Kidney (tissue), 14 donors: Measurements from ENCODE around the gene PRKAG2. TPM values are rescaled to one million over a fixed set of nuclear protein-coding genes. Genes with fewer than 3 reads are reported as not detected.

Source experiments
- DNase-seq, 5 donors: peaks; one replicate each; pipeline ENCODE4 v3.0.0-alpha.2; 2013 to 2020
- FAIRE-seq: peaks from 2 replicates; lab custom pipeline; 2012; peaks lifted over from hg19 to GRCh38; lab: Jason Lieb, UNC
- H3K27ac ChIP-seq, 2 donors: one replicate each; pipeline ENCODE4 v1.7.0; 2013; ENCODE audit warnings: low read depth in 2 of 2, low read length in 2 of 2, inconsistent platforms in 1 of 2
- H3K27me3 ChIP-seq: one replicate; pipeline ENCODE4 v1.7.1; 2013; ENCODE audit warnings: low read length, inconsistent platforms; ENCODE audit not compliant: control insufficient read depth, insufficient read depth
- H3K36me3 ChIP-seq, 3 donors: one replicate each; pipeline versions ENCODE4 v1.7.0 to v1.7.1; 2013; ENCODE audit warnings: low read length in 3 of 3, control low read depth in 1 of 3, inconsistent platforms in 1 of 3; ENCODE audit not compliant: insufficient read depth in 3 of 3, control insufficient read depth in 2 of 3
- H3K4me1 ChIP-seq, 3 donors: one replicate each; pipeline versions ENCODE4 v1.7.0 to v1.7.1; 2013; ENCODE audit warnings: low read length in 3 of 3, inconsistent platforms in 1 of 3, low read depth in 1 of 3; ENCODE audit not compliant: control insufficient read depth in 2 of 3, insufficient read depth in 2 of 3
- H3K4me3 ChIP-seq, 3 donors: one replicate each; pipeline versions ENCODE4 v1.7.0 to v1.8.1; 2013; ENCODE audit warnings: low read length in 3 of 3, control low read depth in 1 of 3, inconsistent platforms in 1 of 3
- H3K9ac ChIP-seq, 3 donors: one replicate each; pipeline versions ENCODE4 v1.7.0 to v1.7.1; 2013; ENCODE audit warnings: low read length in 3 of 3, control low read depth in 1 of 3, inconsistent platforms in 1 of 3
- H3K9me3 ChIP-seq, 3 donors: one replicate each; pipeline versions ENCODE4 v1.7.0 to v1.7.1; 2013; ENCODE audit warnings: low read length in 3 of 3, control low read depth in 1 of 3, inconsistent platforms in 1 of 3; ENCODE audit not compliant: control insufficient read depth in 2 of 3, insufficient read depth in 1 of 3
- CTCF ChIP-seq: IDR thresholded peaks from 3 replicates; pipeline ENCODE4 v1.5.1; 2012; ENCODE audit warnings: mild to moderate bottlenecking, moderate library complexity, borderline replicate concordance; ENCODE audit not compliant: insufficient read depth; ENCODE audit errors: extremely low read depth
- intact Hi-C: fragments of 100-400 bp; cut with DNase I; formaldehyde crosslinking; loops from one replicate; pipeline ENCODE4 v1.11.1; 2022
- polyA plus RNA-seq: library from polyadenylated mRNA; stranded (reverse); fragments of 350-450 nt; fragmentation: Illumina TruSeq; extraction: RNeasy Lipid Tissue Mini Kit (QIAGEN cat#74804); gene quantifications from one replicate; pipeline ENCODE4 v1.2.3, GENCODE V29; 2014; ENCODE audit warnings: low read depth, low replicate concordance; ENCODE audit not compliant: insufficient read depth
- total RNA-seq: library from RNA; stranded (reverse); fragmentation: NEBNext Ultra II Directional; extraction: Animal tissue kit (Norgen Biotek cat#: 25700); gene quantifications from one replicate; pipeline ENCODE4 v1.2.1, GENCODE V29; 2021
- donor health status: control.
- donor health status: control.
- donor health status: control.
- donor health status: control.
- donor health status: control.
- donor health status: DM: yes; HTN: yes; CAD: no.
- donor health status: Normal renal cell carcinoma (clear cell type).

Gene PRKAG2
- total and polyA plus RNA-seq, 2 donors from 2014 or later = 40.7 to 40.9 TPM

GRCh38 chr7:151920488-151920887 lies 43.6 kb upstream of the PRKAG2 start:
- Histone ChIP-seq H3K4me1 (peaks cover 0 to 8% (median 4%) of the 10 kb centered on the region in 3 donors), H3K9ac (no peak overlapping the region), H3K27me3 (no peaks in the 10 kb centered on the region), H3K36me3 (no peaks in the 10 kb centered on the region), H3K9me3 (no peaks in the 10 kb centered on the region), H3K4me3 (no peak overlapping the region), H3K27ac (no peak overlapping the region)
- FAIRE-seq (no peak), DNase-seq (no peak)
- intact Hi-C loops = no loop called here
- no peak for TF ChIP-seq CTCF

DNA sequence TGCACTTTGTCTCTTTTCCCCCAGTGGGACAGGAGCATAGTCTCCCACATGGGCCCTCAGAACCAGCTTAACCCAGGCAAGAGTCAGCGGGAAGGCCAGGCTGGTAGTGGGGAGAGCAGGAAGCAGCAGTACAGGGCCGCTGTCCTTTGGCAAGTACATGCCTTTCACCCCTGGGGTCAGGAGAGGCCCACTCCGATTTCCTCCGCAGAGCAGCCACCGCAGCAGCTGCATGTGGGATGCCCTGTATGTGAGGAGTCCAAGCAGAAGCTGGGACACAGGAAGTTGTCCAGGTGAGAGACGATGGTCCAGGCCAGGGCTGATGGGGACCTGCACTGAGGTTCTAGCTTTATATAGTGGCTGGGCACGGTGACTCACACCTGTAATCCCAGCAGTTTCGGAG lies 42.7 kb upstream of the PRKAG2 start:
- DNase-seq (peak in 1 of 5 donors; percentile 53), FAIRE-seq (no peak)
- no peak for TF ChIP-seq CTCF
- H3K9me3 ChIP-seq = no peaks in the 10 kb centered on the region
- intact Hi-C loops = no loop called here
- no peak overlapping the region for H3K9ac ChIP-seq
- no peak overlapping the region for H3K4me3 ChIP-seq
- H3K27me3 ChIP-seq = no peaks in the 10 kb centered on the region
- H3K4me1 ChIP-seq = peaks cover 0 to 8% (median 4%) of the 10 kb centered on the region in 3 donors
- no peaks in the 10 kb centered on the region for H3K36me3 ChIP-seq
- H3K27ac ChIP-seq = no peak overlapping the region

- Histone ChIP-seq H3K36me3 (no peaks in the 10 kb centered on the region), H3K27ac (no peak overlapping the region), H3K27me3 (no peaks in the 10 kb centered on the region), H3K9ac (no peak overlapping the region), H3K4me1 (peaks cover 0 to 7% (median 4%) of the 10 kb centered on the region in 3 donors), H3K9me3 (peaks cover 0 to 10% (median 0%) of the 10 kb centered on the region in 3 donors), H3K4me3 (no peak overlapping the region)
- TF ChIP-seq CTCF = no peak
- DNase-seq = no peak
- FAIRE-seq = no peak
- intact Hi-C loops = no loop called here
These were observed 41.6 kb upstream of the PRKAG2 start for GRCh38 chr7:151918510-151918843.
